Stimulated activated CD8-positive, alpha-beta memory T cell treated with anti-CD3 and anti-CD28 coated beads, Interleukin-15, amount 100 ng/mL, for 24 hours (primary cell): ENCODE results near the gene ZNF266.

Source experiments
- DNase-seq: peaks from one replicate; pipeline ENCODE4 v3.0.0-alpha.2; 2020; ENCODE audit warnings: low read depth

Gene ZNF266

DNA sequence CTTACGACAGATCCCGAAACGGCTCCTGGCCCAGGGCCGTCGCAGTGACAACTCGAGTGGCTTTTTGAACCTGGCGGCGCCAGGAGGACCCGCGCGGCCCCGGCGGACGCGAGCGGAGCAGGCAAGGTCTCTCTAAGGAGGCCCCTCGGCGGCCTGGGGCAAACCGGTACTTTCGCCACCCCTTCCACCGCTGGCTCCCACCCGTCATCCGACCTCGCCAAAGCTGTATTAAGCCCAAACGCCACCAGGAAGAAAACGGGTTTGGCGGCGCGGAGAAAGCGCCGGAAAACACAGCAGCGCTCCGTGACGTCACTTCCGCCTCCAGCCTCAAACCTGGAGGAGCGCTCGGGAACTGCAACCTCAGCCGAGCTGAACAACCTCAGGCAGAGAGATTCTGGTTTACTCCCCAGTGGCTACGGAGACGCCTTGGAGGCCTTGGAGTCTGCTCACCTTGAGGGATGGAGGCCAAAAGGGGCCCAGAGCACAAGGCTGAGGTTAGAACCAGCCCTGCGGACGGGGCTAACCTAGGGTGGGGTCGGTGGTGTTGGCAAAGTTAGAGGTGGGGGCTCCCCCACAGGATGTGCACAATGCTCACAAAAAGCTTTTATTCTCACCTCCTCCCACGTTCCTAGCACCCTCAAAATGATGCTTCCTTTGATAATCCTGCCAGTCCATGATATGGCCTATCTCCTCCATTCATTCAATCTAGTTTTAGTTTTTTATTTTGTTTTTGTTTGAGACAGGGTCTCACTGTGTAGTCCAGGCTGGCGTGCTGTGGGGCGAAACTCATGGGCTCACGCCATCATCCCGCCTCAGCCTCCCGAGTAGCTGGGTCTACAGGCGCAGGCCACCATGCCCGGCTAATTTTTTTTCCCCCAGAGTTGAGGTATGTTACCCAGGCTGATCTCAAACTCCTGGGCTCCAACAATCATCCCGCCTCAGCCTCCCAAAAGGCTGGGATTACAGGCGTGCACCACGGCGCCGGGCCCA is at the start of gene ZNF266:
TSS of gene ZNF266 (minus strand) at position 295 of the 990 bp plus-strand sequence. CDS start 15,484 bp downstream, outside the sequence.
- peak; percentile 83 for DNase-seq

DNA sequence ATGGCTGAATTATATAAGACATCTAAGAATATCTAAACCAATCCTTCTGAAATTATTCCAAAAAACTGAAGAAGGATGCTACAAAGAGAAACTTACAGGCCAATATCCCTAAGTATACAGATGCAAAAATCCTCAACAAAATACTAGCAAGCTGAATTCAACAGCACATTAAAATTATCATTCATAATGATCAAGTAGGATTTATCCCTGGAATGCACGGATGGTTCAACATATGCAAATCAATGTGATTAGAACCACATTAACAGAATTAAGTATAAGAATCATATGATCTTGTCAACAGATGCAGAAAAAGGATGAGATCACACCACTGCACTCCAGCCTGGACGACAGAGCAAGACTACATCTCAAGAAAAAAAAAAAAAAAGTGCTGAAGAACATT is 49.8 kb upstream of the ZNF266 start:
- DNase-seq, result no peak

DNA sequence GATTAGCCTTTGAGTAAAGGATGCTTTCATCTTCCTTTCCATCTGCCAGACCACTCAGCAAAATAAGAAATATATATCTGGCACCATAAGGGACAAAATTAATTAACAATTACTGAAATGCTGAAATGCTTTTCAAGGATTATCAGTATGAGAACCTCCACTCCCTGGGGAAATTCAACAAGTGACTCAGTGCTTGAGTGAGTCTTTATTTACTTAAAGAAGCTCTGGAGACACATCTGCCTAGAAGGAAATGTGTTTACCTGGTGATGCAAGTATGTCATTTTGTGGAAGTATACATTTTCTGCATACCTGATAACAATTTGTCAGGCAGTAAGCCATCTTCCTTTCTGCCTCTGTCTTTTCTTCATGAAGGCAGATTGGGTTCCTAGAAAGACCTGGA is 39.6 kb upstream of the ZNF266 start:
- no peak for DNase-seq

DNA sequence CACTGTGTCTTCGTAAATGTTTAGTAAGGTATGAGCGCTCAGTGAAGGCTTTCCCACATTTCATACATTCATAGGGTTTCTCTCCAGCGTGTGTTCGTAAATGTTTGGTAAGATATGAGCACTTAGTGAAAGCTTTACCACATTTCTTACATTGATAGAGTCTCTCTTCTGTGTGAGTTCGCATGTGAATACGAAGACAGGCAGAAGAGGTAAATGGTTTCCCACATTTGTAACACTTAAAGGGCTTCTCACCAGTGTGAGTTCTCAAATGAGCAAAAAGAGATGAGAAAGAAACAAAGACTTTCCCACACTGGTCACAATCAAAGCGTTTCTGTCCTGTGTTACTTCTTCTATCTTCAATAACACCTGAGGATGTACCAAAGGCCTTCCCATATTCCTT is 31.8 kb upstream of the ZNF266 start:
- DNase-seq, result no peak

DNA sequence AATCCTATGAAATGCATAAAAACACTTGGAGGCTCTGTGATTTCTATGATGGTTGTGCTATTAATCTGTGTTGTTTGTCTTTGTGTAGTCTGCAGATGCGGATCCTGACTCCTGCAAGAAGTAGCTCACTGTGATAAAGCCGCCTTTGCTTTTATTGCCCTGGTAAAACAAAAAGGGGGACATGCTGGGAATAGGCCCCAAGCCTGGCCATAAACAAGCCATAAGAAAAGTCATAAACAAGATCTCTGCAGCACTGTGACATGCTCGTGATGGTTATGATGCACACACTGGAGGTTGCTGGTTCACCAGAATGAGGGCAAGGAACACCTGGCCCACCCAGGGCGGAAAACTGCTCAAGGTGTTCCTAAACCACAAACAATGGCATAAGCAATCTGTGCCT is 26.6 kb upstream of the ZNF266 start:
- no peak for DNase-seq

DNA sequence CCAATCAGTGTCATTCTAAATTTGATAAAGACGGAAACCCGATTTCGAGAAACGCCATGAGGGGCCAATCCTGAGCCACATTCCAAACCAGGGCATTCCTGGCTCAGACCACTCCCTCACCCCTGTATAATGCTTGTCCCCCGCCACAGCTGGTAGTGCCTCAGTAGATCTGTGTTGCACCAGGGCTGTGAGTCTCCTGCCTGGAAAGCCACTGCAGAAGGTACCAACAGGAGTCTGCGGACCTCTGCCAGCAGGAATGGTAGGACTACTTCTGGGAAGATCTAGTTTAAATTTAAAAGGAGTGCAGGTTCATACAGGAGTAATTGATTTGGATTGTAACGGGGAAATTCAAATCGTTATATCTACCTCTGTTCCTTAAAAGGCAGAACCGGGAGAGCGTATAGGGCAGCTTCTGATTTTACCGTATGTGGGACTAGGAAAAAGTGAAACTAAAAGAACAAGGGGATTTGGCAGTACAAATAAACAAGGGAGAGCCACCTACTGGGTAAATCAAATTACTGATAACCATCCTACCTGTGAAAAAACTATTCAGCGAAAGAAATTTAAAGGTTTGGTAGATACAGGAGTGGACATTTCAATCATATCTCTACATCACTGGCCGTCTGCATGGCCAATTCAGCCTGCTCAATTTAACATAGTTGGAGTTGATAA is 20.8 kb upstream of the ZNF266 start:
- DNase-seq, result no peak

DNA sequence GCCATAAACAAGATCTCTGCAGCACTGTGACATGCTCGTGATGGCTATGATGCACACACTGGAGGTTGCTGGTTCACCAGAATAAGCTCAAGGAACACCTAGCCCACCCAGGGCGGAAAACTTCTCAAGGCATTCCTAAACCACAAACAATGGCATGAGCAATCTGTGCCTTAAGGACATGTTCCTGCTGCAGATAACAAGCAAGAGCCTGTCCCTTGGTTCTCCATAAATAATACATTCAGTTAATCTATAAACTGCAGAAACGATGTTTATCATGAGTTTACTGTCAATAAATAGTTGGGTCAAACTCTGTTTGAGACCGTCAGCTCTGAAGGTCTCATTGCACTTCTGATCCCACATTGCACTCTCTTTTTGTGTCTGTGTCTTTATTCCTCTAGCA is 18.6 kb upstream of the ZNF266 start:
- no peak for DNase-seq

DNA sequence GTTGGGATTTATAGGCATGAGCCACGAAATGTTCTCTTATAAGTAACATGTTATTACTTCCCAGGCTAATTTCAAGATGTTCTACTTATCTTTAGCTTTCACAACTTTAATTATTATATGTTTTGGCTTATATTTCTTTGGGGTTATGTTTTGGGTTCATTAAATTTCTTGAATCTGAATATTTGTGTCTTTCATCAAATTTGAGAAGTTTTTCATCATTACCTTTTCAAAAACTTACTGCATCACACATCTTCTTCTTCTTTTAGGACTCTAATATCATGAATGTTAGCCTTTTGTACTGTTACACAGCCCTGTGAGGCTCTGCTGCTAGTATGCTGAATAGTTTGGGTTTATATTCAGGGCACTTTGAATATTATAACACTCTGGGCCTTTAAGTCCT is 9.7 kb upstream of the ZNF266 start:
- no peak for DNase-seq

DNA sequence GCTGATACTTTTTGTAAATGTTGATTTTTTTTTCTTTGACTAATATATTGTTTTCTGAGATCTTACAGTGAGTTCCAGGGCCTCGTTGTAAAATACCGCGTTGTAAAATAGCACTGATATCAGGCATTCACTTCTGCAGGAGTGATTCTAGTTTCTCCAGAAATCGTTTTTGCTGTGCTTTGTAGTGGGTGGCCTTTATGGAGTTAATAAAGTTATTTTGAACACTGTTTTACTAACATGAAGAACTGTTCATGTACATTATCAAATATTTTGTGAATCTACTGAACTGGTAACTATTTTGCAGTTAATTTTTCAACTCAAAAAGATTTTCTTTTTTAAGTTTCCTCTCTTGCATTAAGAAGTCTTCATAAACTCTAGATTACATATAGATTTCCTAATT is 985 bp upstream of the ZNF266 start:
- no peak for DNase-seq

DNA sequence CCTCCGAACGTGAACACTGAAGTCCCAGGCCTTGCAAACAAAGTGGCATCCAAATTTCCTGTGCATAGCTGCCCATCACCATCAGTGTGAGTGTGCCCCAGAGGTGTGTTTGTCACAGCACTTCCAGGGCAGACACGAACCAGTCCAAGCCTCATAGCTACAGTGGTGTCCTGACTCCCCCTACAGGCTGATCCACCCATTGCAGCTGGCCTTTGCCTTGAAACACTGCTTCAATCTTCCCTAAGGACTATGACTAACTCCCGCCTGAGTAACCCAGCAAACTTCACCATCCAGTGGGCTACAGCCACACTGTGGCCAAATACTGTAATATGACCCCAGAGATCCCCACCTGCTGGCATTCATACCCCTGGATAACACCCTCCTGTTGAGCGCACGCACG is 3.9 kb downstream of the ZNF266 start:
- peak; percentile 8 for DNase-seq

DNA sequence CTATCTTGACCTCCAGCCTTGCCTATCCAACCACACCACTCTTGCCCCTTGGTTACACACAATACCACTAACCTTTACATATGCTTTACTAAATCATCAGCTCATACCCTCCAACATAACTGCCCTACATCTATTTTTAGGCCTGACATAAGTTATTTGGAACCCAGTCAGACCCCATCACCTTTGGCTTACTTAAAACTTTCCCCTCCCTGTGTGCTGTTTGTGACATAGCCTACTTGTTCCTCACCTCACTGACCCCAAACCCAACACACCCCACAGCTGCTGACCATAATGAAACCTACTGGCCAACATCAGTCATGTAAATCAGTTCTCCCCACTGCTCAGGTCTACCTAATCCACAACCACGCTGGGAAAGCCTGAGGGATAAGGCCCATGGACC is 4.9 kb downstream of the ZNF266 start:
- no peak for DNase-seq

DNA sequence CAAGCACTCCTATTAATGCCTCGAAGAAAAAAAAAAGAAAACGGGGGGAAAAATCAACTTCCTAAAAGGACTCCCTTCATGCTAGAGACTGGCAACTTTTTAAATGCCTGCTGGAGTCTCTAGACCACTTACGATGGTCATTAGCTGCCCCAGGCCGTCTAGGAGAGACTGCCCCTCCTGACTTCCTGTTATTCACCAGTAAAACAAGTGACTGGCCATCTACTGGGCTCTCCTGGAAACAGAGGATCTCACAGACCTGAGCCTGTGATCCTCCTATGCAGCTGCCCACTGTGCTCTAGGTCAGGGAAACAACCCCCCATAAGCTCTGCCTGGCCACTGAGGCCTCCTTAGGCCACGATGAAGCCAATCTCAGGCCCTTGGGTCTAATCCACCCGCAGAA is 7.4 kb downstream of the ZNF266 start:
- no peak for DNase-seq

DNA sequence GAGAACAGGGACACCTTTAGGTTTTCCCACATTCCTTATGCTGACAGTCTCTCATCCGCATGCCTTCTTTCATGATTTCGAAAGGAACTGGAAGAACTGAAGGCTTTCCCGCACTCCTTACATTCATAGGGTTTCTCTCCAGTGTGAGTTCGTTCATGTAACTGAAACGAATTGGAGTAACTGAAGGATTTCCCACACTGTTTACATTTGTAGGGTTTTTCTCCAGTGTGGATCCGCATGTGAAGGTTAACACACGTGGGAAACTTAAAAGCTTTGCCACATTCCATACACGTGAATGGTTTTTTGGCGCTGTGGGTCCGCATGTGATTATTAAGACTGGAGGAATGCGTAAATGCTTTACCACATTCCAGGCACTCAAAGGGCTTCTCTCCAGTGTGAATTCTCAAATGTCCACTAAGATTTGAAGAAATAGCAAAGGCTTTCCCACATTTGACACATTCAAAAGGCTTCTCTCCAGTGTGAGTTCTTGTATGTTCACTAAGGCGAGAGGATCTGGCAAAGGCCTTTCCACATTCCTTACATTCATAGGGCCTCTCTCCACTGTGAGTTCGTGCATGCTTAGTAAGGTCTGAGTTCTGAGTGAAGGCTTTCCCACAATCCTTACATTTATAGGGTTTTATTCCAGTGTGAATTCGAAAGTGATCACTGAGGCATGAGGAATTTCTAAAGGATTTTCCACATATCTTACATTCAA is 22.0 kb downstream of the ZNF266 start:
- DNase-seq, result no peak

DNA sequence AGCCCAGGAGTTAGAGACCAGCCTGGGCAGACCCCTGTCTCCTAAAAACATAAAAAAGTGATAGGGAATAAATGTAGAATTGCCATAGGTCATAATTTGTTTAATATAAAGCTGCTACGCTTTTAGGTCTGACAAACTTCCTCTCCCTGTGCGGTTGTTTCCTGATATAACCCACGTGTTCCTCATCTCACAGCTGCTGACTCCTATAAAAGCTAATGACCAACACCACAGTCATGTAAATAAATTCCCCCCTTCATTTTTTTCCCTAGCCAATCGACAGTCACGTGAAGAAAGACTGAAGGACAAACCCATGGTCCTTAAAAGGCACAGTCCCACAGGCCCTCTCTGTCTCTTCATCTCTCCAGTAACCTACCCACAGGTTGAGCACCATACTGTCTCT is 27.5 kb downstream of the ZNF266 start:
- no peak for DNase-seq

DNA sequence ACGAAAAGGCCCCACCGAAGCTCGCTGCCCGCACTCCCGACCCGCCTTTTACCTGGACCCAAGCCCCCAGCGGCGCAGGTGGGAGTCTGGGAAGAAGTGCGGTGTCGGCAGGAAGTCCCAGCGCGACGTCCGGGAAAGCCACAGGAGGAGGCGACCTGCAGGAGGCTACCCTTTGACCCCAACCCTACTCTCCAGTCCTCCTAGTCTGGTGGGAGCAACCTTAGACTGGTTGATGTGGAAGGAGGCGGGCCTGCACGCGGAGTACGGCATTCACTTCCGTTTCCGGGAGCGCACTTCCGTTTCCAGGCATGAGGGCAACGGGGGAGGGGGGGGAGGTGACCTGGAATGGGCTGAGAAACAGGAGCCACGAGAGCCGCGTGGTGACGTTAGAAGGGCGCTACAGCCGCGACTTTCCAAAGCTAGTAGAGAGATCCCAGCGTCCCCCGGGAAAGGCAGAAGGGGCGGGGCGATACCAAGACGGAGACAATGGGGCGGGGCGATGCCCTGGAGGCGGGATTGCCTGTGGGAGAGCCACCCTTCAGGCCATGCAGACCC is 28.5 kb downstream of the ZNF266 start:
- DNase-seq, result peak; percentile 25

DNA sequence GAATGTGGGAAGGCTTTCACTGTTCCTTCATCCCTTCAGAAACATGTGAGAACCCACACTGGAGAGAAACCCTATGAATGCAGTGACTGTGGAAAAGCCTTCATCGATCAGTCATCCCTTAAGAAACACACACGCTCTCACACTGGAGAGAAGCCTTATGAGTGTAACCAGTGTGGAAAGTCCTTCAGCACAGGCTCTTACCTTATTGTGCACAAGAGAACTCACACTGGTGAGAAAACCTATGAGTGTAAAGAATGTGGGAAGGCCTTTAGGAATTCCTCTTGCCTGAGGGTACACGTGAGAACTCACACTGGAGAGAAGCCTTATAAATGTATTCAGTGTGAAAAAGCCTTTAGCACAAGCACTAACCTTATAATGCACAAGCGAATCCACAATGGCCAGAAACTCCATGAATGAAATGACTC is 54.0 kb downstream of the ZNF266 start:
- DNase-seq, result no peak

DNA sequence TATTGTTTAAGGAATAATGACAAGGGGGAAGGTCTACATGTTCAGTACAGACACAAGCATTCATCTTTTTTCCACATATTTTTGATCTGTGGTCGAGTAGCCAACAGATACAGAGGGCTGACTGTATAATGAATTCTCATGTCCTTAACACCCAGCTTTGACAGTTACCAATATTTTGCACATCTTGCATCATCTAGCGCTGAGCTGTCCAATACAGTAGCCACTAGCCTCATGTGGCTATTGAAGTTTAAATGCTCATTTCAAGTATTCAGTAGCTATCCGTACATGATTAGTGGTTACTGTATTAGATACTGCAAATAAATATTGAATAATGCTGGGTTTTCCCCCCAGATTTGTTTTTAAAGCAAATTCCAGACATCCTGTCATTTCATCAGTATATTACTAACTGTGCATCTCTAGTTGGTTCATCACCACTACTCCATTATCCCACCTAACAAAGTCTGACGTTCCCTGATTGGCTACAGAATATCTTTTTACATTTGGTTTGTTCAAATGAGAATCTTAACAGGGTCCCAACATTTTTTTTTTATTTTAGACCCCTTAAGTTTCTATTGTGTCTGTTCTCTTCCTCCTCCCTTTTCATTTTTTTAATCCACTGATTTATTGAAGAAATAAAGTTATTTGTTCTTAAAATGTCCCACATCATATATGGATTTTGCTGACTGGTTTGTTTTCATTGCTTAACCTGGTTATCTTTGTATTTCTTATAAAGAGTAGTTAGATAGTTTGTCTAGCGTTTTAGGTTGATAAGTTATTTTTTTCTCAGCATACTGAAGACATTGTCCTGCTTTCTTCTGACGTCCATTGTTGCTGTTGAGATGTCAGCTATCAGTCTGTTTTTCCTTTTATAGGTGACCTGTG is 64.4 kb downstream of the ZNF266 start:
- no peak for DNase-seq

DNA sequence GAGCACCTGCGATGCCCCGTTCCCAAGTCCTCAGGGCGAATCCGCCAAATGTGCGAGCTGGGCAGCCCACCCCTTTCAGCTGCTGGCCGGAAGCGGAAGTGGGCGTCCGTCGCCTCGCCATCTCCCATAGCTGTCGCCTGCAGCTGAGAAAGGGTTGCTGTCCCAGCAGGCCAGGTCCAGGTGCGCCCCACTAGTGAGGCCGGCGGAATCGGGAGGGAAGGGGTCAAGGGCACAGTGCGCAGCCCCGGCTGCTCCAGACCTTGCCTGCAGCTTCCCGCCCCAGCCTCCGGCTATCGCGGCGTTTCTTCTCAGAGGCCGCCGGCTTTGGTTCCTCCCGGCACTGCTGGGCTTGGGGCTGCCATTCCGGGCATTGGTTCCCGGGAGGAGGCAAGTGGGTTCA is 72.5 kb downstream of the ZNF266 start, which contains the start of gene ZNF177:
TSS of gene ZNF177 (plus strand) at position 109 of the 400 bp plus-strand sequence. CDS start 15,299 bp downstream, outside the sequence.
- no peak for DNase-seq
